ENCODE measurements around the gene MATN4.
"Not testable (repeated sequence)": the region's sequence is repeated elsewhere in the genome, so short reads cannot be mapped to it uniquely, and the experiment has no call there.

The MATN4 gene, protein sequence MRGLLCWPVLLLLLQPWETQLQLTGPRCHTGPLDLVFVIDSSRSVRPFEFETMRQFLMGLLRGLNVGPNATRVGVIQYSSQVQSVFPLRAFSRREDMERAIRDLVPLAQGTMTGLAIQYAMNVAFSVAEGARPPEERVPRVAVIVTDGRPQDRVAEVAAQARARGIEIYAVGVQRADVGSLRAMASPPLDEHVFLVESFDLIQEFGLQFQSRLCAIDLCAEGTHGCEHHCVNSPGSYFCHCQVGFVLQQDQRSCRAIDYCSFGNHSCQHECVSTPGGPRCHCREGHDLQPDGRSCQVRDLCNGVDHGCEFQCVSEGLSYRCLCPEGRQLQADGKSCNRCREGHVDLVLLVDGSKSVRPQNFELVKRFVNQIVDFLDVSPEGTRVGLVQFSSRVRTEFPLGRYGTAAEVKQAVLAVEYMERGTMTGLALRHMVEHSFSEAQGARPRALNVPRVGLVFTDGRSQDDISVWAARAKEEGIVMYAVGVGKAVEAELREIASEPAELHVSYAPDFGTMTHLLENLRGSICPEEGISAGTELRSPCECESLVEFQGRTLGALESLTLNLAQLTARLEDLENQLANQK

DNA sequence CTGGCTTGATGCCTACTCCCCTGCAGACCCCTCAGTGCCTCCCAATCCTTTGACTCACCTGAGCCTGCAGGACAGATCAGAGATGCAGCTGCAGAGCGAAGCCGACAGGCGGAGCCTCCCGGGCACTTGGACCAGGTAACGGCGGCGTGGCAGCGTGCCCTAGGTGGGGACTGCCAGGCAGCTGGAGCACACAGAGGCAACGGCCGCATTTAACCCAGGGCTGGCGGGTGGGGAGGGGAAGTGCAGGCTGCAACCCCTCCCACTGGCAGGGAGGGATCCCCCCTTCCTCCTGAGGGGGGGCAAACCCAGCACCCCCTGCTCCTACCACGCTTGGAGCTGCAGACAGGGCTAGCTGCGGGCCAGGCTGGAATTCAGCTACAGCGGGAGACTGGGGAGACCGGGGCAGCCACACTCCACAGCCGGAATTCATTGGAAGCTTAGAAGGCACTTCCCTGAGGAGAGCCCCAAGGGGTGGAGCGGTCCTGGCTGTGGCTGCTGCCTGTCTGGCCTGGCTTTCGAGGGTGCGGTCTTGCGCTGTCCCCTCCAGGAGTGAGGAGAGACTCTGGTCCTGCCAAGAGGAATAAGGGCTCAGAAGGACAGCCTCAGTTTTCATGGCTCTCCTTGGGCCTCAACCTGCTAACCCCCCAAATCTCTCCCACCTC, at the start of gene MATN4:
Gene MATN4, minus strand, starts transcription at position 183 of the 662 bp plus-strand sequence. CDS start 2,717 bp downstream, outside the sequence.
- Histone ChIP-seq H3K36me3 (replicated peaks) (no peaks in the 10 kb centered on the region), H3K4me1 (peaks cover 3% of the 10 kb centered on the region; the same call in 1 of the 2 replicates), H3K9me3 (no peaks in the 10 kb centered on the region), H3K27me3 (ENCODE audit: low read depth) (no peaks in the 10 kb centered on the region), H3K4me3 (no peak within 1 kb of the TSS)
- DNase-seq (ENCODE audit: low spot score in 2 of 2), result no peak
- in situ Hi-C loops (cut with MboI; ENCODE audit: low sequenced_read_pairs), result no loop called here

GRCh38 chr20:45355209-45356084, 47.3 kb upstream of the MATN4 start:
- H3K4me3 ChIP-seq, result no peak overlapping the region
- H3K36me3 ChIP-seq (replicated peaks), result no peaks in the 10 kb centered on the region
- no peak for DNase-seq (ENCODE audit: low spot score in 2 of 2)
- in situ Hi-C loops (cut with MboI; ENCODE audit: low sequenced_read_pairs), result no loop called here
- H3K9me3 ChIP-seq, result no peaks in the 10 kb centered on the region
- H3K27me3 ChIP-seq (ENCODE audit: low read depth), result no peaks in the 10 kb centered on the region
- H3K4me1 ChIP-seq, result no peaks in the 10 kb centered on the region

- in situ Hi-C loops (cut with MboI; ENCODE audit: low sequenced_read_pairs), result no loop called here
- no peaks in the 10 kb centered on the region for H3K27me3 ChIP-seq (ENCODE audit: low read depth)
- DNase-seq (ENCODE audit: low spot score in 2 of 2), result no peak
- H3K4me3 ChIP-seq, result no peak overlapping the region
- H3K36me3 ChIP-seq (replicated peaks), result no peaks in the 10 kb centered on the region
- no peaks in the 10 kb centered on the region for H3K4me1 ChIP-seq
- H3K9me3 ChIP-seq, result no peaks in the 10 kb centered on the region
These were observed 46.5 kb upstream of the MATN4 start for GRCh38 chr20:45354423-45355208.

DNA sequence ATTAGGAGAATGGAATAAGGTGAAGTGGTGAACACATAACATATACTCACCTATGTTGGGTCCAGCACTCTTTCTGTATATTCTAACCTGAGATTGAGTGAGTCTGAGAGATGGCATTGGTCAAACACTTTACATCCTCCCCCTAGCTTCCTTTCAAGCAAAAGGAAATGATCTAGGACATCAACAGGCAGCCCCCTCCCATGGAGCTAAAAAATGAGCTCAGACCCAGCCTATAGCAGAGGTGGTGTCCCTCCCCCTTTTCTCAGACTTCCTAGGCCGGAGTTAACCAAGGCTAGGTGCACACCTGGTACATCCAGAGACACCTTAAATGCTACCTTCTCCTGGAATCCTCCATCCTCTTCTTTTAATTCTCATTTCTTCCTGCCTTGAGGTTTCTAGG, 45.6 kb upstream of the MATN4 start:
- no peak for DNase-seq (ENCODE audit: low spot score in 2 of 2)
- H3K4me1 ChIP-seq, result no peaks in the 10 kb centered on the region
- no peaks in the 10 kb centered on the region for H3K36me3 ChIP-seq (replicated peaks)
- H3K27me3 ChIP-seq (ENCODE audit: low read depth), result no peaks in the 10 kb centered on the region
- no peaks in the 10 kb centered on the region for H3K9me3 ChIP-seq
- no peak overlapping the region for H3K4me3 ChIP-seq
- in situ Hi-C loops (cut with MboI; ENCODE audit: low sequenced_read_pairs), result no loop called here

DNA sequence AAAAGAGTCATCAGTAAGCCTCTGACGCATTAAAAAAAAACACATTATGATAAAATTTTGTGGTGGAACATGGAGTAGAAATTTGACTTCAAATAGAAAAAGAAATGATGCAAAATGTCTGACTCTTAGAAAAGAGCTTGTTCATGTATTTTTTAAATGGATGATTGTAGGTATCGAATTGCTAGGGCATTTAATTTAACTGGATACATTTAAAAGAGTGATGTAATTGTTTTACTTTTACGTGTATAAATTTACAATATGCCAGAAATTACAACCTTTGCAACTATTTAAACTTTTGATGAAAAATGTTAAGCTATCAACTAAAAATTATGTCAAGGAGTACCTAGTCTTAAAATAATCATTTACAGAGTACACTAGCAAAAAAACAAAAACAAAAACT, 44.6 kb upstream of the MATN4 start:
- no peaks in the 10 kb centered on the region for H3K36me3 ChIP-seq (replicated peaks)
- no peaks in the 10 kb centered on the region for H3K9me3 ChIP-seq
- no peak overlapping the region for H3K4me3 ChIP-seq
- in situ Hi-C loops (cut with MboI; ENCODE audit: low sequenced_read_pairs), result no loop called here
- H3K4me1 ChIP-seq, result peaks cover 3% of the 10 kb centered on the region; the same call in 1 of the 2 replicates
- no peaks in the 10 kb centered on the region for H3K27me3 ChIP-seq (ENCODE audit: low read depth)
- no peak for DNase-seq (ENCODE audit: low spot score in 2 of 2)

GRCh38 chr20:45350795-45351194, 42.7 kb upstream of the MATN4 start:
- in situ Hi-C loops (cut with MboI; ENCODE audit: low sequenced_read_pairs); H3K27me3 ChIP-seq (ENCODE audit: low read depth); H3K36me3 ChIP-seq (replicated peaks); DNase-seq (ENCODE audit: low spot score in 2 of 2); H3K4me3 ChIP-seq; H3K9me3 ChIP-seq: not testable (repeated sequence)
- H3K4me1 ChIP-seq, result peaks cover 12% of the 10 kb centered on the region

DNA sequence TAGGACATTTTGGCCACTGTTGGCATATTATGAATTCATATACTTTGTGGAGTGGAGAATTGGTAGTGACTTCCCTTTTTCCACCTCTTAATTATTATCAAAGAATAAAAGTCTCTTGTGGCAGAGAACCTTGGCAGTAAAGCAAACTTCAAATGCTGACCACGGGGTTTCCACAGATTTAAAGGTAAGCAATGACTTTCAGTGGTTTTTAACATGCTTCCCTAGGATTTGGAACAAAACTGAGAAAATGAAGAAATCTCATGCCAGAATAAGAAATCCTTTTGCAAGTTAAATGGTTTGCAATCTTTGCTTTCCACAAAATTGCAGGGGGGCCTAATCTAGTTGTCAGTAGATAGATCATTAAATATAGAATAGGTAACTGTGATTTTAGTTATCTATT, 42.1 kb upstream of the MATN4 start:
- Histone ChIP-seq H3K9me3 (no peaks in the 10 kb centered on the region), H3K27me3 (ENCODE audit: low read depth) (no peaks in the 10 kb centered on the region), H3K4me3 (no peak overlapping the region), H3K4me1 (peaks cover 15% of the 10 kb centered on the region), H3K36me3 (replicated peaks) (no peaks in the 10 kb centered on the region)
- DNase-seq (ENCODE audit: low spot score in 2 of 2), result no peak
- in situ Hi-C loops (cut with MboI; ENCODE audit: low sequenced_read_pairs), result no loop called here

- in situ Hi-C loops (cut with MboI; ENCODE audit: low sequenced_read_pairs), result no loop called here
- Histone ChIP-seq H3K36me3 (replicated peaks) (no peaks in the 10 kb centered on the region), H3K4me1 (peaks cover 23% of the 10 kb centered on the region), H3K27me3 (ENCODE audit: low read depth) (no peaks in the 10 kb centered on the region), H3K4me3 (peak within 1 kb of the TSS; percentile 58), H3K9me3 (no peaks in the 10 kb centered on the region)
- DNase-seq (ENCODE audit: low spot score in 2 of 2), result peak; percentile 35 to 77
These were observed 40.1 kb upstream of the MATN4 start, which contains the start of gene SDC4 for GRCh38 chr20:45347936-45348778. SDC4 (minus strand) TSS chr20:45348424; CDS start chr20:45348384, 40 bp downstream.

DNA sequence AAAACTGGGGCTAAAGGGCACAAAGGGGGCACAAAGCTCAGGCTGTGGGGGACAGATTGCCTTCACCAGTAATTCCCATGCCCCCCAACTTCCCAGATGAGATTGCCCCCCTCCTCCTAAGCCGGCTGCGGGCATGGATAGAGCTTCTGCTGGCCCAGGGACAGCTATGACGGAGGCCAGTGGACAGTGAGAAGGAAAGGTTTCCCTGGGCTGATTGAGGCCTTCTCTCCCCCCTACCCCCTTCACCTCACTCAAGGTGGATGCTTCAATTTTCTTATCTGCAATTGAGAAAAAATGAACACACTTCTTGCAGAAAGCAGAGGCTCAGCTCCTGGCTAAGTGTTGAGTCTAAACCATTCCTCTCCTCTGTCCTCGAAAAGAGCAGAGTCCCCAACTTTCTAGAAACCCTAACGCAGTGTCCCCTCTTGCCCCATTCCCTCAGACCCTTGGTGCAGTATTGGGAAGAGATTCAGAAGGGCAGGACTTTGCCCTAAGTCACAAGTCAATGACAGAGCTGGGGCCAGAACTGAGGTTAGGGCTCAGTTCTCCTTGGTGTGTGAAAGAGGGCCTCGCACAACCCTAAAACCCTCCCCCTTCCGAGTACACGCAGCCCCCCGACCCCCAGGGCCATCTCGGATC, 39.3 kb upstream of the MATN4 start:
- H3K9me3 ChIP-seq, result no peaks in the 10 kb centered on the region
- H3K27me3 ChIP-seq (ENCODE audit: low read depth), result no peaks in the 10 kb centered on the region
- in situ Hi-C loops (cut with MboI; ENCODE audit: low sequenced_read_pairs), result no loop called here
- H3K36me3 ChIP-seq (replicated peaks), result no peaks in the 10 kb centered on the region
- H3K4me3 ChIP-seq, result peak overlapping the region; percentile 58
- DNase-seq (ENCODE audit: low spot score in 2 of 2), result no peak
- peaks cover 30% of the 10 kb centered on the region for H3K4me1 ChIP-seq

DNA sequence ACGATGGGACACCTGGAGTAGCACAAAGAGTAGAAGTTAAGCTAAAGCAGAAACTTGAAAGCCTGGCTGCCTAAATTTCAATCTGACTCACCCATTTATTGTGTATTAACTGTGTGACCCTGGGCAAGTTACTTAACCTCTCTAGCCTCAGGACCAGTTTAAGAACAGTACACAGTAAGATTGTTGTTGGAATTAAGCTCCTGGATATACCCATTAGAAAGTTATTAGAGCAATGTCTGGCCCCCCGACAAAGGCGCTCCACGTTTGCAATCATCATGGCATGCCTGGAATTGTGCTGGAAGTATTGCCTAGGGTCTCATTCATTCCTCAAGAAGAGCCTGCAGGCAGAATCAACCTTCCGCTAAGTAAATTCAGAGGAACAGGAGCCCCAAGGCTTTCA, 38.8 kb upstream of the MATN4 start:
- H3K36me3 ChIP-seq (replicated peaks), result no peaks in the 10 kb centered on the region
- DNase-seq (ENCODE audit: low spot score in 2 of 2), result no peak
- H3K4me1 ChIP-seq, result peaks cover 32% of the 10 kb centered on the region
- no peaks in the 10 kb centered on the region for H3K27me3 ChIP-seq (ENCODE audit: low read depth)
- in situ Hi-C loops (cut with MboI; ENCODE audit: low sequenced_read_pairs), result no loop called here
- H3K4me3 ChIP-seq, result 0 out of 2 replicates have a peak overlapping the region, but pooled peaks have one; percentile 58
- H3K9me3 ChIP-seq, result no peaks in the 10 kb centered on the region

GRCh38 chr20:45346291-45346718, 38.2 kb upstream of the MATN4 start:
- Histone ChIP-seq H3K4me3 (no peak overlapping the region), H3K4me1 (peaks cover 32% of the 10 kb centered on the region), H3K36me3 (replicated peaks) (no peaks in the 10 kb centered on the region), H3K27me3 (ENCODE audit: low read depth) (no peaks in the 10 kb centered on the region), H3K9me3 (no peaks in the 10 kb centered on the region)
- no peak for DNase-seq (ENCODE audit: low spot score in 2 of 2)
- in situ Hi-C loops (cut with MboI; ENCODE audit: low sequenced_read_pairs), result no loop called here

All from HAP-1 (cell line).